Hepatic stellate cell (primary cell): ENCODE measurements around the gene AOAH.

Experiments used
- DNase-seq: peaks from one replicate; pipeline ENCODE4 v3.0.0; 2011; ENCODE audit warnings: low spot score

The AOAH gene

DNA sequence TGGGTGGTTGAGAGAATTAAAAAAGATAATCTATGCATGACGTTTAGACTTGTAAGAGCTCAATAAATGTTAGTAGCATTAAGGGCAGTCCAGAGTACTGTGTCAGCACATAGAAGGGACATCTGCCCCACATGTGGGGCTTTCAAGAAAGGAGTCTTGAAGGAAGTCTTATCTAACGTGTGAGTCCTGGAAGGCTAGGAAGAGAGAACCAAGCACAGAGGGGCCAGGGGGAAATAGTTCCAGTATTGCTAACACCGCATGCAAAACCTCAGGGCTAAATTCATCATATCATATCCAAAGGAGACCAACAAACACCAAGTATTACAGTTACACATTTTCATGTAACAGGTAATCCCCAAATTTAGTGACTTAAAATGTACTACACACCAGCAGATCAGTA, 122.7 kb downstream of the AOAH start:
- DNase-seq: no peak

DNA sequence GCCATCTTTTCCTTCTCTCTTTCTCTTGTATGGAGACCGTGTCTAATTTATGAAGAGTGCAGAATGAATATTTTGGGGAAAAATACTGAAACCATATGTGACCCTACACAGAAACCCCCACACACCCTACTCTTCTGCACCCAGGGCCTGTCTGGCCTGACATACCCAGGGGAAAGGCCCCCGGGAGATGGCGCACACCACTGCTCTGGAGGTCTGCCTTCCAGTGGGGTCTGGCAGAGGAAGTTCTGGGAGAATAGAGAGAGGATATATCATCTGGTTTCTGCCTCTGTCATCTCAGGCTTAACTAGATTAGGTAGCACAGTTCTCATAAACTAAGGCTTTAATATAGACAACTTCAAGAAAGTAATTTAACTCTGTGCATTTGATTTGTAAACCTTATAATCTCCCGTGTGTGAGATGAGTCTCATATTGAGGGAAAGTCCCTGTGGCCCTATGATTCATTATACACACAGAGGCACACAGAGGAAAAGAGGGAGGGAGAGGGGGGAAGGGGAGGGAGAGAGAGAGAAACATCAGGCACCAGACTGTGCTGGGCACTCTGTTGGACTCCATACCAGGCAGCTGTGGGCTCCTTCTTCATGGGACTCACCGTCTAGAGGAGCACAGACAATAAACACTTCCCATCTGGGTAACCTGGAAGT, 123.3 kb downstream of the AOAH start:
- DNase-seq: peak; percentile 10

GRCh38 chr7:36600314-36600682, 124.0 kb downstream of the AOAH start:
- no peak for DNase-seq

DNA sequence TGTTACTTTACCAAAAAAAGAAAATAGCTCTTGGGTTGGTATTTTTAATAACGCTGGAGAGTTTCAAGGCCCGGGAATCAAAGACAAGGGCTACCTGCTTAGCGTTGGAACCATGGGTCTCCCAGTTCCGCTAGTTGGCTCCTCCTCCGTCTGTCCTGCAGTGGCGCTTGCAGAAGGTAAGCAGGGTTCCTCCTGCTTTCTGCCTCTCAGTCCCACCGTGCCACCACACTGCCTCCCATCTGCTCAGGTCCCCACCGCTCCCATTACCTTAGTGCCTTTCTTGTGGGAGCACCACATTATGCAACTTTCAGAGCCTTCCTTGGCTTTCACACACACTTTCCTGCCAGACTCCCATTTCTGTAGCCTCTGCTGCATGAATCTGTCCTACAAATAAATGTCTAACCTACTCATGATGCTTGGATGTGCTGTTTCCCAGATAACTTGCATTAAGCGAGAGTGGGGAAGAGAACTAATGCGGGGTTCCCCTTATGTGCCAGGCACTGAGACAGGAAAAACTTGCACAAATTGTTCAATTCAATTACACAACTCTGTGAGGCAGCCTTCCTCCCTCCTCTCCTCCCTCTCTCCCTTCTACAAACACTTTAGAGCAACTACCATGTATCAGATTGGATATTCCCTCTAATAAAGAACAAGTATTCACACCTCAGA, 124.5 kb downstream of the AOAH start:
- DNase-seq: no peak

GRCh38 chr7:36598054-36598674, 126.1 kb downstream of the AOAH start:
- no peak for DNase-seq

DNA sequence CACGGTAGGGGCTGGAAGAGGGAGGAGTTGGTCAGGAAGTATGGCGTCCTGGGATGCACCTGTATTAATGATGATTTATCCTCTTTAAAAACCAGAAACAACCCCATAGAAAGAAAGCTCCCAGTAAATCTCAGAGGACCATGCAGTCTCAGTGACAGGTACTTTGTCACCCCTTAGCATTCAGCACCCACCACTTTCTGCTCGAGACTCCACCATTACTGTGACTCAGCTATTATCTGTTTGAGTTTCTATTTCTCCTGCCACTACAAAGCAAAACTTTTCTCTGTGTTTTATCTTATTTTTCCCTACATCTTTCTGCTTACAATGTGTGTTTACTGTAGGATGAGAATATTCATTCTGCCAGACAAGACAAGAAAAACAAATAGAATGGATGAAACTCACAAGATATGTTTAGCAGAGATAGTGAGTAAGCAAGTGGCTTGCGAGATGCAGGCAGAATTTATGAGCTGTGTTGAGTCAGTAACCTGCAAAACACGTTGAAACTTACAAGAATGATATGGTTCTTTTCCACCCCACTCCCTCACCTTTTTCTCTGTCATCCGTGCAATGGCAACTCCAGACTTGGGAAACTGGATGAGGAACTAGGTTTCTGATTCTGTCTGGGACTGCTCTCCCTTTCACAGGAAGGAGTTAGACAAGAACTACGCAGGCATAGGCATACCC, 127.1 kb downstream of the AOAH start:
- no peak for DNase-seq

DNA sequence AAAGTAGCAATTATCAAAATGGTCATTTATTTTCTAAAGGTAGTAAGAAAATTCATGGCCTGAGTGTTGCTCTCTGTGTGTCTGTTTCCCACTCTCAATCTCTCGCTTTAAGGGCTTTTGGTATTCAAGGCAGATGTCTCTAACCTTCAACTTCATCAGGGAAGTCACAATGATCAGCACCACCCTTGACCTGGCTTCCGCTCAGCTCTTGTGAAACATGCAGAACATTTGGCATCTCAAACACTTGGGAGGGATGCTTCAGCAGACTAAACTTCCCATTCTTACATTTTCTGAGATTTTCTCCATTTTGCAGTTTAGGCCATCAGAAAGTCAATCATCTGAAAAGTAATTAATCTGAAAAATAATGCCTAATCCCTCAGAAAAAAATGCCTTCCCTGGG, 129.8 kb downstream of the AOAH start:
- no peak for DNase-seq

- DNase-seq: no peak
Measured at GRCh38 chr7:36591636-36592035, 132.7 kb downstream of the AOAH start.

- no peak for DNase-seq
Measured at GRCh38 chr7:36589391-36589790, 134.9 kb downstream of the AOAH start.

GRCh38 chr7:36583318-36583717, 141.0 kb downstream of the AOAH start:
- DNase-seq: no peak

GRCh38 chr7:36575832-36576231, 148.5 kb downstream of the AOAH start:
- DNase-seq: no peak

GRCh38 chr7:36573066-36573465, 151.2 kb downstream of the AOAH start:
- DNase-seq: no peak

- no peak for DNase-seq
Measured at GRCh38 chr7:36571190-36571560, 153.1 kb downstream of the AOAH start.

GRCh38 chr7:36570528-36571189, 153.6 kb downstream of the AOAH start:
- DNase-seq: no peak

- no peak for DNase-seq
Measured at GRCh38 chr7:36568452-36568849, 155.8 kb downstream of the AOAH start.

DNA sequence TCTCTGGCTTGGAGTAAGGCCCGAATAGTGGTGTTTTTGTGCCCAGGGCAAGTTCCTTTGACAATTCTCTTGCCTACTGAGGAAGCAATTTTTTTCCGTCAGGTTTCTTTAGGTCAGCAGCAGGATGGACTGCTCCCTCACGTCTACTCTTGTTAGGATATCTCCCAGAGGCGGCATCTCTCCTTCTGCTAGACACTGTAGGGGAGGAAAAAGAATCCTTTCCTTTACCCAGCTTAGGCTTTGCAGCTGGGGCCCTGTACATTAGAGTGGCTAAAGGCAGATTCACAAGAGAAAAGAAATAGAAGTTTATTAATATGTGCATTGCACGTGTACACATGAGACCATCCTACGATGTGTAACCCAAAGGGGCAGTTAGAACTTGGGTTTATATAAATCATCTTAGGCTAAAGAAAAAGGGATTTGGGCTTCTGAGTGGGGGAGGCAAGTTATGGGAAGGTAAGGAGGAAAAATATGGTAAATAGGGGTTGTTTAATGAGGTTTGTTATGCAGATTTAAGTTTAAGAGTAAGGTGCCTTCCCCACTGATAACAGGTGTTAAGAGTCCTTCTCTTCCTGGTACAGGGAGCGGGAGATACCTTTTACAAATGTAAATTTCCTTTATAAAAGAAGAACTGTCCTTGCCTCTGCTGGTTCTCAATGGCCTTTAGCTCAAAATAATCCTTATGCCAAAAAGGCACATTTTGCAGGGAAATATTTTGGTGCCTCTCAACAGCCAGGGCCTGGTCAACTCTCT, 156.4 kb downstream of the AOAH start:
- DNase-seq: no peak

DNA sequence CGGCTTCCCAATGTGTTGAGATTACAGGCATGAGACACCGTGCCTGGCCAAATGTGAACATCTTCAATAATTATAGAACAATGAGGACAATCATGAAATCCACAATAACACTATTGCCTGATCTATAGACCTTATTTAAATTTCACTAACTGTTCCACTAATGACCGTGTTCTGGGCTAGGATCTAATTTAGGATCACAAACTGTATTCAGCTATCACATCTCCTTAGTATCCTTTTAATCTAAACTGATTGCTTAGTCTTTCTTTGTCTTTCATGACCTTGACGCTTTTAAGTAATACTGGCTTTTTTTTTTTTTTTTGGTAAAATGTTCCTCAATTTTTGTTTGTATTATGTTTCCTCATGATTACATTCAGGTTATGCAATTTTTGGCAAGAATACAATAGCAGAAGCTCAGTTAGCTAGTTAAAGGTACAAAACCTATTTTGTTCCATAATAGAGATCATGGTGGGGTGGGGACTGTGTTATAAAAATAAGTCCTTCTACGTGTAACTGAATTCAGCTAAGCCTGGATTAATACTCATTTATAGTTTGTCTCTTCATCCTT, 158.4 kb downstream of the AOAH start:
- no peak for DNase-seq

GRCh38 chr7:36564489-36564888, 159.8 kb downstream of the AOAH start:
- no peak for DNase-seq

GRCh38 chr7:36563706-36564327, 160.5 kb downstream of the AOAH start:
- no peak for DNase-seq

DNA sequence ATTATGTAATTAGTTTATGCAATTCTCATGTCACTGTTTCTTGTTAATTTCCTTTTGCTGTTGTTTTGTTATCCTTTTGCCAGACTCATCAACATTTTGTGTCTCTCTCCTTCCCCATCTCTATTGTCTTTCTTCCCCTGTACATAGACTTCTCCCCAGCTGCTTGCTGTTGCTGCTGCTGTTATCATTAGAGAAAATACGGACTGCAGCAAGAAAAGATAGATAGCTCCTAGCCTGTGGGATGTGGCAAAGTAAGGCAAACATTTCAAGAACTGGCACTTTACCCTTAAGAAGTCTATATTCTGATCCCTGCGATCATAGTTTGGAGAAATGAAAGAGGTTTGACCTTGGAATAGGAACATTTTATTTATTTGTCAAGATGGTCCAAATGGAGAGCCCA, 162.2 kb downstream of the AOAH start:
- no peak for DNase-seq

DNA sequence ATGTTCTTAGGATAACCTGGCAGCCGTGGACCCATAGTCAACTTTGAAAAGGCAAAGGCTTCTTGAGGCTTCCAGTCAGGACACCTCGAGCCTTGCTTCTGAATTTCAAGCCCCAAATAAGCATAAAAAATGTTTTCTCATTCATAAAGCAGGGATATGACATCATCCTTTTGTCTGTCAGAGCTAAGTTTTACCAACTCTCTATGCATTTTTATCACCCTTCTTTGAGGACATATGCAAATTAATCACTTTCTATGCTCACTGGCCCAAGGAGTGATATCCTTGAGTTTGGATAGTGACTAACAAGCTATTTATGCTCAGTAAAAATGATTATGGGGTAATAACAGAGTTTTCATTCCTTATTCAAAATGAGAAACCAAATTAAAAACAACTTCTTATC, 175.3 kb downstream of the AOAH start:
- no peak for DNase-seq
